Upper lobe of left lung (tissue), 6 donors: ENCODE measurements around the gene SBF2. TPM values are rescaled to one million over a fixed set of nuclear protein-coding genes. Genes with fewer than 3 reads are reported as not detected.

ENCODE experiments used
- ATAC-seq, 2 donors: fragments of 200-7000 bp; cut with Tn5 transposase; one replicate each; pipeline ENCODE4 v1.9.1; 2022; ENCODE audit warnings: mild to moderate bottlenecking in 2 of 2, moderate library complexity in 2 of 2; ENCODE audit not compliant: low FRiP score in 2 of 2
- DNase-seq, 2 donors: peaks; one replicate each; pipeline ENCODE4 v3.0.0-alpha.2; 2019 to 2020
- H3K27ac ChIP-seq, 4 donors: fragments of 200-600 bp; sonication (generic); one replicate each; pipeline ENCODE4 v1.5.1; 2016 to 2019
- H3K27me3 ChIP-seq, 4 donors: fragments of 200-600 bp; sonication (generic); one replicate each; pipeline ENCODE4 v1.5.1; 2017 to 2019
- H3K36me3 ChIP-seq, 4 donors: fragments of 200-600 bp; sonication (generic); one replicate each; pipeline ENCODE4 v1.5.1; 2016 to 2019
- H3K4me1 ChIP-seq, 4 donors: fragments of 200-600 bp; sonication (generic); one replicate each; pipeline ENCODE4 v1.5.1; 2018 to 2019
- H3K4me3 ChIP-seq, 4 donors: fragments of 200-600 bp; sonication (generic); one replicate each; pipeline ENCODE4 v1.5.1; 2017 to 2019; ENCODE audit warnings: mild to moderate bottlenecking in 2 of 4, moderate library complexity in 1 of 4
- H3K9me3 ChIP-seq, 4 donors: fragments of 200-600 bp; sonication (generic); one replicate each; pipeline ENCODE4 v1.5.1; 2018 to 2019
- EP300 ChIP-seq, 4 donors: sonication (generic); formaldehyde crosslinking; IDR thresholded peaks; one replicate each; pipeline ENCODE4 v1.5.1; 2017; ENCODE audit warnings: antibody characterized with exemption in 4 of 4, control low read depth in 2 of 4
- POLR2A ChIP-seq, 4 donors: fragments of 450-650 bp; IDR thresholded peaks; one replicate each; pipeline ENCODE4 v1.5.1; 2016 to 2017; ENCODE audit warnings: antibody characterized with exemption in 4 of 4, mild to moderate bottlenecking in 2 of 4
- POLR2AphosphoS5 ChIP-seq, 2 donors: sonication (generic); formaldehyde crosslinking; IDR thresholded peaks; one replicate each; pipeline ENCODE4 v1.5.1; 2017; ENCODE audit warnings: antibody characterized with exemption in 2 of 2
- WGBS, 2 donors: methylation state at CpG; one replicate each; pipeline ENCODE4 v1.1.5; 2017 to 2018; 5-methylcytosine and 5-hydroxymethylcytosine counted together
- total RNA-seq, 6 donors: library from RNA; depleted of rRNA in 4 of 6; stranded (reverse); fragments of >200 nt in 4 of 6; gene quantifications; one replicate each; pipeline versions ENCODE4 v1.1.0 to v1.2.1, GENCODE V29; 2016 to 2021
- TF ChIP-seq, protein P1 (sequence below), 6 experiments: fragments of 450-650 bp in 4 of 6; fragments of 200-600 bp in 2 of 6; sonication (generic) in 2 of 6; IDR thresholded peaks; one replicate each; pipeline ENCODE4 v1.5.1; 2016 to 2019; ENCODE audit warnings: antibody characterized with exemption in 6 of 6
- donor health status: DM: no; HTN: no; CAD: no; lungs with moderate emphysema.
- donor health status: DM: no; HTN: yes; CAD: no; lungs with severe emphysema.

Gene SBF2
- total RNA-seq, 6 donors from 2014 or later: 22.2 to 54.5 (median 41.2) TPM

DNA sequence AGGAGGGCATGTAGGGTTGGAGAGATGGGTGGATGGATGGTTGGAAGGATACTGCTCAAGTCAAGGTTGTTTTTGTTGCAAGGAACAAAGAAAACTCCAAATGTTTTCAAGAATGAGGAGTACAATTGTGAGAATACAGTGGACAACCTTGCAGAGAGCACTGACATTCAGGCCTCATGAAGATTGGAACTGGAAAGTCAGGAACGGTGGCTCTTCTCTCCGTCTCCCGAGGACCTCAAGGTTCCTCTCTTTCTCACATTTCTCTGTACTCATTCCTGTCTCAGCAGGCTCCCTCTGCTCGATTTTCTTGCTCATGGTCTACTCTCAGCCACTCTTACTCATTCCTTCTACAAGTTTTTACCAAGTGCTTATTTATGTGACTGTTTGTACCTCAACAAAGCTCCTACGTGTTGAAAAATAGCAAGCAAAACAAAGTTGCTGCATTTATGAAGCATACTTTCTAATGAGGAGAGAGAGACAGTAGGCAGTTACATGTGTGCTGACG lies 532.5 kb downstream of the SBF2 start:
- H3K4me1 ChIP-seq: peaks cover 16 to 34% (median 20%) of the 10 kb centered on the region in 4 donors
- 87% methylated on average over 6 of the region's 6 CpGs for WGBS, 2 donors
- TF ChIP-seq POLR2AphosphoS5 (IDR thresholded peaks at IDR 0.05): no peak
- TF ChIP-seq, protein P1, sequence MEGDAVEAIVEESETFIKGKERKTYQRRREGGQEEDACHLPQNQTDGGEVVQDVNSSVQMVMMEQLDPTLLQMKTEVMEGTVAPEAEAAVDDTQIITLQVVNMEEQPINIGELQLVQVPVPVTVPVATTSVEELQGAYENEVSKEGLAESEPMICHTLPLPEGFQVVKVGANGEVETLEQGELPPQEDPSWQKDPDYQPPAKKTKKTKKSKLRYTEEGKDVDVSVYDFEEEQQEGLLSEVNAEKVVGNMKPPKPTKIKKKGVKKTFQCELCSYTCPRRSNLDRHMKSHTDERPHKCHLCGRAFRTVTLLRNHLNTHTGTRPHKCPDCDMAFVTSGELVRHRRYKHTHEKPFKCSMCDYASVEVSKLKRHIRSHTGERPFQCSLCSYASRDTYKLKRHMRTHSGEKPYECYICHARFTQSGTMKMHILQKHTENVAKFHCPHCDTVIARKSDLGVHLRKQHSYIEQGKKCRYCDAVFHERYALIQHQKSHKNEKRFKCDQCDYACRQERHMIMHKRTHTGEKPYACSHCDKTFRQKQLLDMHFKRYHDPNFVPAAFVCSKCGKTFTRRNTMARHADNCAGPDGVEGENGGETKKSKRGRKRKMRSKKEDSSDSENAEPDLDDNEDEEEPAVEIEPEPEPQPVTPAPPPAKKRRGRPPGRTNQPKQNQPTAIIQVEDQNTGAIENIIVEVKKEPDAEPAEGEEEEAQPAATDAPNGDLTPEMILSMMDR (IDR thresholded peaks at IDR 0.05): no peak
- TF ChIP-seq POLR2A (IDR thresholded peaks at IDR 0.05): no peak
- no peak for TF ChIP-seq EP300 (IDR thresholded peaks at IDR 0.05)
- DNase-seq (no peak), ATAC-seq (no peak)
- no peaks in the 10 kb centered on the region for H3K27me3 ChIP-seq
- no peaks in the 10 kb centered on the region for H3K36me3 ChIP-seq
- H3K9me3 ChIP-seq: no peaks in the 10 kb centered on the region
- no peak overlapping the region for H3K4me3 ChIP-seq
- H3K27ac ChIP-seq: no peak overlapping the region

DNA sequence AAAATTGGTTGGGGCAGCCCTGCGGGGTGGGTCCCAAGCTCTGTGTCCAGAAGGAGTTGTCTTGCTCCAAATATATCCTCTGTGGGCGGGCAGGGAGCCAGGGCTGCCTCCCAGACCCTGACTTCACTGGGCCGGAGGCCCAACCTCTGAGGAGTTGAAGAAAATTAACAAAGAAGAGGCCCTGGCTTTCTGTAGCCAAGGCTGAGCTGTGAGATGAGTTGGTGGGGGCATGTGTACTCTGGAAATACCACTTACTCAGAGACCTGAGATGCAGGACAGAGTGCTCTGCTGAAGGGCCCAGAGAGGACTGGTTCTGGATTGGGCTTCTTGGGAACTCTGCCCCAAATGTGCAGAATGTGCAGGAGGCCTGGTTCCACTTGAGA lies 533.8 kb downstream of the SBF2 start:
- H3K27me3 ChIP-seq: no peaks in the 10 kb centered on the region
- no peak for TF ChIP-seq POLR2AphosphoS5 (IDR thresholded peaks at IDR 0.05)
- no peak for TF ChIP-seq EP300 (IDR thresholded peaks at IDR 0.05)
- TF ChIP-seq, protein P1 (IDR thresholded peaks at IDR 0.05): no peak
- TF ChIP-seq POLR2A (IDR thresholded peaks at IDR 0.05): no peak
- H3K4me1 ChIP-seq: peaks cover 10 to 43% (median 25%) of the 10 kb centered on the region in 4 donors
- H3K9me3 ChIP-seq: no peaks in the 10 kb centered on the region
- DNase-seq (peak; percentile 35 to 79), ATAC-seq (peak in 1 of 2 donors; percentile 64)
- H3K36me3 ChIP-seq: no peaks in the 10 kb centered on the region
- peak overlapping the region; percentile 78 to 86 (median 85) for H3K27ac ChIP-seq
- 54 to 71% methylated on average over 3 of the region's 3 CpGs for WGBS, 2 donors
- H3K4me3 ChIP-seq: no peak overlapping the region

DNA sequence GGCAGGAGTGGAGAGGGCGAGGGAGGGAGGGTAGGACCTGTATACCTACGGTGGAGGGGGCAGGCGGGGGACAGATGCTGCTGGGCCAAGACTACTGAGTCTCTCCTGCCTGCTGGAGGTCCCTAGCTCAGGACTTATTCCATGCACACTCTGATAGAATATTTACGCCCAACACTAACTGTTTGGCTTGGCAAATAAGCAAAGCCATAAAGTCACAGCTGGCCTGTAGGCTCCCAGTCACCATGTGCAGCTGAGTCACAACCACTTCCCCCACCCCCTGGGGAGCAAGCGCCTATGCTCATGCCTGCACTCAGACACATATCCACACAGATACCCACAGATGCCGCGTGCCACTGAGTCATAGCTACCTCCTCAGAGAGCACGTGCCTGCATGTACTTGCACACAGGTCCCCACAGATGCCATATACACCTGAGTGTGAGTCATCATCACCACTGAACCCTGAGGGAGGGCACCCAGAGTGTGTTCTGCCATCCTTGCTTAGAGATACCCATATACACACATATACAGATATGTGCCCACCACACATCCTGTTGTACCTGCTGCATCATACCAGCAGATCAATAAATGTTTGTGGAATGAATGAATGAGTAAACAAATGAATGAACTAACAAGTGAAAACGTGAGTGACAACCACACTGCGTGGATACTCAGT lies 534.4 kb downstream of the SBF2 start:
- peak in 1 of 2 donors; percentile 89 for DNase-seq
- Histone ChIP-seq H3K4me1 (peaks cover 10 to 43% (median 25%) of the 10 kb centered on the region in 4 donors), H3K27me3 (no peaks in the 10 kb centered on the region), H3K36me3 (no peaks in the 10 kb centered on the region), H3K4me3 (peak overlapping the region in 1 of 4 donors; percentile 73), H3K27ac (peak overlapping the region; percentile 78 to 86 (median 85)), H3K9me3 (no peaks in the 10 kb centered on the region)
- peak in 1 of 4 donors; percentile 88 for TF ChIP-seq EP300 (IDR thresholded peaks at IDR 0.05)
- TF ChIP-seq POLR2AphosphoS5 (IDR thresholded peaks at IDR 0.05): peak; percentile 38 to 67
- TF ChIP-seq, protein P1 (IDR thresholded peaks at IDR 0.05): no peak
- peak in 1 of 4 donors; percentile 33 for TF ChIP-seq POLR2A (IDR thresholded peaks at IDR 0.05)
- ATAC-seq: peak; percentile 58 to 73
- WGBS, 2 donors: 69 to 72% methylated on average over 10 of the region's 10 CpGs

- TF ChIP-seq, protein P1 (IDR thresholded peaks at IDR 0.05): peak in 1 of 6 experiments; percentile 14
- TF ChIP-seq EP300 (IDR thresholded peaks at IDR 0.05): no peak
- Histone ChIP-seq H3K4me1 (peaks cover 10 to 43% (median 25%) of the 10 kb centered on the region in 4 donors), H3K27me3 (no peaks in the 10 kb centered on the region), H3K4me3 (peak overlapping the region; percentile 57 to 77 (median 65)), H3K27ac (peak overlapping the region; percentile 78 to 86 (median 85)), H3K36me3 (no peaks in the 10 kb centered on the region), H3K9me3 (no peaks in the 10 kb centered on the region)
- peak; percentile 74 to 91 for DNase-seq
- 40 to 65% methylated on average over 22 to 36 of the region's 58 CpGs for WGBS, 2 donors
- peak; percentile 67 to 82 for ATAC-seq
These were observed 535.1 kb downstream of the SBF2 start for GRCh38 chr11:9758637-9759518.
